Measurements from ENCODE around the gene DNAJC30.

Gene DNAJC30

GRCh38 chr7:73702226-73702625, 19.0 kb upstream of the DNAJC30 start:
- no peak for DNase-seq (ENCODE audit: low read depth)
- TF ChIP-seq CTCF (IDR thresholded peaks at IDR 0.05; ENCODE audit: control insufficient read depth, extremely low read depth, insufficient read depth), result no peak
- no peak overlapping the region for H3K4me3 ChIP-seq (ENCODE audit: low read depth, low read length)

GRCh38 chr7:73701357-73701995, 18.2 kb upstream of the DNAJC30 start:
- peak; percentile 34 for TF ChIP-seq CTCF (IDR thresholded peaks at IDR 0.05; ENCODE audit: control insufficient read depth, extremely low read depth, insufficient read depth)
- no peak overlapping the region for H3K4me3 ChIP-seq (ENCODE audit: low read depth, low read length)
- DNase-seq (ENCODE audit: low read depth), result no peak

- no peak for TF ChIP-seq CTCF (IDR thresholded peaks at IDR 0.05; ENCODE audit: control insufficient read depth, extremely low read depth, insufficient read depth)
- DNase-seq (ENCODE audit: low read depth), result no peak
- H3K4me3 ChIP-seq (ENCODE audit: low read depth, low read length), result no peak overlapping the region
These were observed 17.4 kb upstream of the DNAJC30 start for GRCh38 chr7:73700581-73701134.

GRCh38 chr7:73700069-73700423, 16.8 kb upstream of the DNAJC30 start:
- H3K4me3 ChIP-seq (ENCODE audit: low read depth, low read length), result no peak overlapping the region
- DNase-seq (ENCODE audit: low read depth), result no peak
- TF ChIP-seq CTCF (IDR thresholded peaks at IDR 0.05; ENCODE audit: control insufficient read depth, extremely low read depth, insufficient read depth), result no peak

- no peak overlapping the region for H3K4me3 ChIP-seq (ENCODE audit: low read depth, low read length)
- no peak for TF ChIP-seq CTCF (IDR thresholded peaks at IDR 0.05; ENCODE audit: control insufficient read depth, extremely low read depth, insufficient read depth)
- no peak for DNase-seq (ENCODE audit: low read depth)
These were observed 16.3 kb upstream of the DNAJC30 start for GRCh38 chr7:73699370-73700068.

- DNase-seq (ENCODE audit: low read depth), result no peak
- H3K4me3 ChIP-seq (ENCODE audit: low read depth, low read length), result no peak overlapping the region
- no peak for TF ChIP-seq CTCF (IDR thresholded peaks at IDR 0.05; ENCODE audit: control insufficient read depth, extremely low read depth, insufficient read depth)
These were observed 15.2 kb upstream of the DNAJC30 start for GRCh38 chr7:73698410-73698809.
